Measurements from ENCODE around the gene MYLK.

The MYLK gene

GRCh38 chr3:123766193-123767008 lies 117.7 kb downstream of the MYLK start:
- DNase-seq = no peak

- no peak for DNase-seq
Measured at GRCh38 chr3:123765475-123766128, 118.5 kb downstream of the MYLK start.

GRCh38 chr3:123764647-123765046 lies 119.5 kb downstream of the MYLK start:
- DNase-seq = no peak

GRCh38 chr3:123762805-123763204 lies 121.3 kb downstream of the MYLK start:
- no peak for DNase-seq

- DNase-seq = no peak
Measured at GRCh38 chr3:123760817-123761216, 123.3 kb downstream of the MYLK start.

- no peak for DNase-seq
Measured at GRCh38 chr3:123759871-123760270, 124.3 kb downstream of the MYLK start.

- DNase-seq = no peak
Measured at GRCh38 chr3:123759311-123759710, 124.8 kb downstream of the MYLK start.

GRCh38 chr3:123758081-123758564 lies 126.0 kb downstream of the MYLK start:
- no peak for DNase-seq

GRCh38 chr3:123757281-123757940 lies 126.7 kb downstream of the MYLK start:
- DNase-seq = no peak

- DNase-seq = no peak
Measured at GRCh38 chr3:123755501-123755900, 128.6 kb downstream of the MYLK start.

GRCh38 chr3:123755085-123755484 lies 129.0 kb downstream of the MYLK start:
- no peak for DNase-seq

GRCh38 chr3:123753286-123753685 lies 130.8 kb downstream of the MYLK start:
- DNase-seq = no peak

GRCh38 chr3:123752228-123752627 lies 131.9 kb downstream of the MYLK start:
- no peak for DNase-seq

- DNase-seq = no peak
Measured at GRCh38 chr3:123751433-123751832, 132.7 kb downstream of the MYLK start.

GRCh38 chr3:123750659-123751420 lies 133.3 kb downstream of the MYLK start:
- DNase-seq = no peak

- no peak for DNase-seq
Measured at GRCh38 chr3:123750209-123750608, 133.9 kb downstream of the MYLK start.

GRCh38 chr3:123749711-123750110 lies 134.4 kb downstream of the MYLK start:
- DNase-seq = no peak

- no peak for DNase-seq
Measured at GRCh38 chr3:123745184-123745855, 138.8 kb downstream of the MYLK start.

GRCh38 chr3:123744064-123744463 lies 140.1 kb downstream of the MYLK start:
- DNase-seq = no peak

- DNase-seq = no peak
Measured at GRCh38 chr3:123743121-123743520, 141.0 kb downstream of the MYLK start.

- no peak for DNase-seq
Measured at GRCh38 chr3:123741041-123741511, 143.1 kb downstream of the MYLK start.

GRCh38 chr3:123740391-123740822 lies 143.7 kb downstream of the MYLK start:
- DNase-seq = no peak
